ENCODE data around the gene LRRC52.
"Not testable (repeated sequence)": the region's sequence is repeated elsewhere in the genome, so short reads cannot be mapped to it uniquely, and the experiment has no call there.

The LRRC52 gene

GRCh38 chr1:165580931-165581871, 37.4 kb downstream of the LRRC52 start:
- Histone ChIP-seq H3K27me3 (ENCODE audit: control insufficient read depth in 2 of 2, insufficient read depth in 2 of 2, low read length in 2 of 2) (peaks cover 0 to 2% of the 10 kb centered on the region in 2 donors), H3K9ac (ENCODE audit: low read depth in 1 of 2, low read length in 2 of 2) (no peak overlapping the region), H3K4me3 (ENCODE audit: low read length in 2 of 2) (no peak overlapping the region), H3K9me3 (ENCODE audit: control insufficient read depth in 2 of 2, low read length in 2 of 2) (no peaks in the 10 kb centered on the region), H3K36me3 (ENCODE audit: control insufficient read depth in 2 of 2, insufficient read depth in 2 of 2, low read length in 2 of 2) (no peaks in the 10 kb centered on the region), H3K27ac (ENCODE audit: low read depth in 2 of 2, low read length in 2 of 2) (no peak overlapping the region), H3K4me1 (ENCODE audit: control insufficient read depth in 2 of 2, insufficient read depth in 2 of 2, low read length in 2 of 2) (no peaks in the 10 kb centered on the region)

GRCh38 chr1:165581926-165582325, 38.1 kb downstream of the LRRC52 start:
- Histone ChIP-seq H3K27ac (ENCODE audit: low read depth in 2 of 2, low read length in 2 of 2) (no peak overlapping the region), H3K27me3 (ENCODE audit: control insufficient read depth in 2 of 2, insufficient read depth in 2 of 2, low read length in 2 of 2) (peaks cover 0 to 2% of the 10 kb centered on the region in 2 donors), H3K4me3 (ENCODE audit: low read length in 2 of 2) (no peak overlapping the region), H3K9ac (ENCODE audit: low read depth in 1 of 2, low read length in 2 of 2) (no peak overlapping the region), H3K4me1 (ENCODE audit: control insufficient read depth in 2 of 2, insufficient read depth in 2 of 2, low read length in 2 of 2) (no peaks in the 10 kb centered on the region), H3K9me3 (ENCODE audit: control insufficient read depth in 2 of 2, low read length in 2 of 2) (no peaks in the 10 kb centered on the region), H3K36me3 (ENCODE audit: control insufficient read depth in 2 of 2, insufficient read depth in 2 of 2, low read length in 2 of 2) (no peaks in the 10 kb centered on the region)

- H3K27me3 ChIP-seq (ENCODE audit: control insufficient read depth in 2 of 2, insufficient read depth in 2 of 2, low read length in 2 of 2) = peaks cover 0 to 9% of the 10 kb centered on the region in 2 donors
- no peak overlapping the region for H3K9ac ChIP-seq (ENCODE audit: low read depth in 1 of 2, low read length in 2 of 2)
- H3K9me3 ChIP-seq (ENCODE audit: control insufficient read depth in 2 of 2, low read length in 2 of 2) = no peaks in the 10 kb centered on the region
- H3K27ac ChIP-seq (ENCODE audit: low read depth in 2 of 2, low read length in 2 of 2) = no peak overlapping the region
- H3K4me3 ChIP-seq (ENCODE audit: low read length in 2 of 2) = no peak overlapping the region
- H3K4me1 ChIP-seq (ENCODE audit: control insufficient read depth in 2 of 2, insufficient read depth in 2 of 2, low read length in 2 of 2) = no peaks in the 10 kb centered on the region
- H3K36me3 ChIP-seq (ENCODE audit: control insufficient read depth in 2 of 2, insufficient read depth in 2 of 2, low read length in 2 of 2) = no peaks in the 10 kb centered on the region
These were observed 42.6 kb downstream of the LRRC52 start for GRCh38 chr1:165586398-165586797.

GRCh38 chr1:165591391-165591790, 47.6 kb downstream of the LRRC52 start:
- not testable (repeated sequence) for H3K9me3 ChIP-seq (ENCODE audit: control insufficient read depth in 2 of 2, low read length in 2 of 2); H3K9ac ChIP-seq (ENCODE audit: low read depth in 1 of 2, low read length in 2 of 2); H3K36me3 ChIP-seq (ENCODE audit: control insufficient read depth in 2 of 2, insufficient read depth in 2 of 2, low read length in 2 of 2); H3K4me3 ChIP-seq (ENCODE audit: low read length in 2 of 2); H3K4me1 ChIP-seq (ENCODE audit: control insufficient read depth in 2 of 2, insufficient read depth in 2 of 2, low read length in 2 of 2); H3K27ac ChIP-seq (ENCODE audit: low read depth in 2 of 2, low read length in 2 of 2)
- H3K27me3 ChIP-seq (ENCODE audit: control insufficient read depth in 2 of 2, insufficient read depth in 2 of 2, low read length in 2 of 2) = peaks cover 15 to 18% of the 10 kb centered on the region in 2 donors

GRCh38 chr1:165592945-165593823, 49.4 kb downstream of the LRRC52 start:
- H3K36me3 ChIP-seq (ENCODE audit: control insufficient read depth in 2 of 2, insufficient read depth in 2 of 2, low read length in 2 of 2) = no peaks in the 10 kb centered on the region
- H3K27me3 ChIP-seq (ENCODE audit: control insufficient read depth in 2 of 2, insufficient read depth in 2 of 2, low read length in 2 of 2) = peaks cover 12 to 15% of the 10 kb centered on the region in 2 donors
- peaks cover 4% of the 10 kb centered on the region in 2 donors for H3K4me1 ChIP-seq (ENCODE audit: control insufficient read depth in 2 of 2, insufficient read depth in 2 of 2, low read length in 2 of 2)
- no peak overlapping the region for H3K9ac ChIP-seq (ENCODE audit: low read depth in 1 of 2, low read length in 2 of 2)
- no peaks in the 10 kb centered on the region for H3K9me3 ChIP-seq (ENCODE audit: control insufficient read depth in 2 of 2, low read length in 2 of 2)
- no peak overlapping the region for H3K27ac ChIP-seq (ENCODE audit: low read depth in 2 of 2, low read length in 2 of 2)
- no peak overlapping the region for H3K4me3 ChIP-seq (ENCODE audit: low read length in 2 of 2)

GRCh38 chr1:165595246-165595938, 51.6 kb downstream of the LRRC52 start:
- Histone ChIP-seq H3K9me3 (ENCODE audit: control insufficient read depth in 2 of 2, low read length in 2 of 2) (no peaks in the 10 kb centered on the region), H3K9ac (ENCODE audit: low read depth in 1 of 2, low read length in 2 of 2) (no peak overlapping the region), H3K4me3 (ENCODE audit: low read length in 2 of 2) (no peak overlapping the region), H3K27me3 (ENCODE audit: control insufficient read depth in 2 of 2, insufficient read depth in 2 of 2, low read length in 2 of 2) (peaks cover 11 to 15% of the 10 kb centered on the region in 2 donors), H3K27ac (ENCODE audit: low read depth in 2 of 2, low read length in 2 of 2) (no peak overlapping the region), H3K4me1 (ENCODE audit: control insufficient read depth in 2 of 2, insufficient read depth in 2 of 2, low read length in 2 of 2) (peaks cover 10% of the 10 kb centered on the region in 2 donors), H3K36me3 (ENCODE audit: control insufficient read depth in 2 of 2, insufficient read depth in 2 of 2, low read length in 2 of 2) (no peaks in the 10 kb centered on the region)

GRCh38 chr1:165597883-165598675, 54.3 kb downstream of the LRRC52 start:
- no peaks in the 10 kb centered on the region for H3K9me3 ChIP-seq (ENCODE audit: control insufficient read depth in 2 of 2, low read length in 2 of 2)
- H3K4me3 ChIP-seq (ENCODE audit: low read length in 2 of 2) = peak overlapping the region; percentile 80 to 93
- peaks cover 12 to 15% of the 10 kb centered on the region in 2 donors for H3K4me1 ChIP-seq (ENCODE audit: control insufficient read depth in 2 of 2, insufficient read depth in 2 of 2, low read length in 2 of 2)
- H3K27me3 ChIP-seq (ENCODE audit: control insufficient read depth in 2 of 2, insufficient read depth in 2 of 2, low read length in 2 of 2) = peaks cover 9 to 14% of the 10 kb centered on the region in 2 donors
- peak overlapping the region; percentile 82 to 86 for H3K9ac ChIP-seq (ENCODE audit: low read depth in 1 of 2, low read length in 2 of 2)
- H3K27ac ChIP-seq (ENCODE audit: low read depth in 2 of 2, low read length in 2 of 2) = peak overlapping the region; percentile 61 to 80
- no peaks in the 10 kb centered on the region for H3K36me3 ChIP-seq (ENCODE audit: control insufficient read depth in 2 of 2, insufficient read depth in 2 of 2, low read length in 2 of 2)

GRCh38 chr1:165598676-165599059, 54.9 kb downstream of the LRRC52 start:
- Histone ChIP-seq H3K36me3 (ENCODE audit: control insufficient read depth in 2 of 2, insufficient read depth in 2 of 2, low read length in 2 of 2) (no peaks in the 10 kb centered on the region), H3K9me3 (ENCODE audit: control insufficient read depth in 2 of 2, low read length in 2 of 2) (no peaks in the 10 kb centered on the region), H3K4me3 (ENCODE audit: low read length in 2 of 2) (peak overlapping the region; percentile 80 to 93), H3K27ac (ENCODE audit: low read depth in 2 of 2, low read length in 2 of 2) (peak overlapping the region; percentile 61 to 80), H3K9ac (ENCODE audit: low read depth in 1 of 2, low read length in 2 of 2) (peak overlapping the region; percentile 82 to 86), H3K4me1 (ENCODE audit: control insufficient read depth in 2 of 2, insufficient read depth in 2 of 2, low read length in 2 of 2) (peaks cover 12 to 15% of the 10 kb centered on the region in 2 donors), H3K27me3 (ENCODE audit: control insufficient read depth in 2 of 2, insufficient read depth in 2 of 2, low read length in 2 of 2) (peaks cover 4 to 8% of the 10 kb centered on the region in 2 donors)

GRCh38 chr1:165600793-165601192, 57.0 kb downstream of the LRRC52 start:
- no peaks in the 10 kb centered on the region for H3K36me3 ChIP-seq (ENCODE audit: control insufficient read depth in 2 of 2, insufficient read depth in 2 of 2, low read length in 2 of 2)
- H3K27me3 ChIP-seq (ENCODE audit: control insufficient read depth in 2 of 2, insufficient read depth in 2 of 2, low read length in 2 of 2) = no peaks in the 10 kb centered on the region
- peaks cover 12 to 15% of the 10 kb centered on the region in 2 donors for H3K4me1 ChIP-seq (ENCODE audit: control insufficient read depth in 2 of 2, insufficient read depth in 2 of 2, low read length in 2 of 2)
- H3K9me3 ChIP-seq (ENCODE audit: control insufficient read depth in 2 of 2, low read length in 2 of 2) = no peaks in the 10 kb centered on the region
- no peak overlapping the region for H3K9ac ChIP-seq (ENCODE audit: low read depth in 1 of 2, low read length in 2 of 2)
- H3K27ac ChIP-seq (ENCODE audit: low read depth in 2 of 2, low read length in 2 of 2) = no peak overlapping the region
- no peak overlapping the region for H3K4me3 ChIP-seq (ENCODE audit: low read length in 2 of 2)

Measured in mucosa of rectum (tissue), 2 donors.